ENCODE measurements around the gene CBY2.
"Not testable (repeated sequence)": the region's sequence is repeated elsewhere in the genome, so short reads cannot be mapped to it uniquely, and the experiment has no call there.

Gene CBY2

DNA sequence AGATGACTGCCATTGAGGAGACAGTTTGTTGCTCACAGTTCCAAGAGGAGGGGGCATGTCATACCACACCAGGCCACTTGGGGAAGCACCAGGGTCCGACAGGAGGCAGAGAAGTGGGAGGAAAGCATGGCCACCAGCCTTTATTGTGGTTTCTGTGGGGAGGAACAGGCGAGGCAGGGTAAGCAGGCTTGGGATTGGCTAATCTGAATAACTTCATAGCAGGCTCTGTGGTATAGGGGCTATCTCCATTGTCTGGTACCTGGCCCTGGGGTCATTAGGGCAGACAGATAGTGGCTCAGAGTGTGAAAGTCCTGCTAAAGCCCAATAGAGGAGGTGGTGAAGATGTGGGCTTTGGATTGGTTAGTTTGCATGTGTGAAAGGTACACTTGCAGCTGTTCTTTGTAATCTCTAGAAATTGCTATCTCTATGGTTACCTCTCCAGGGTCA lies 35.5 kb downstream of the CBY2 start:
- DNase-seq: no peak
- intact Hi-C loops (cut with DNase I): no loop called here

DNA sequence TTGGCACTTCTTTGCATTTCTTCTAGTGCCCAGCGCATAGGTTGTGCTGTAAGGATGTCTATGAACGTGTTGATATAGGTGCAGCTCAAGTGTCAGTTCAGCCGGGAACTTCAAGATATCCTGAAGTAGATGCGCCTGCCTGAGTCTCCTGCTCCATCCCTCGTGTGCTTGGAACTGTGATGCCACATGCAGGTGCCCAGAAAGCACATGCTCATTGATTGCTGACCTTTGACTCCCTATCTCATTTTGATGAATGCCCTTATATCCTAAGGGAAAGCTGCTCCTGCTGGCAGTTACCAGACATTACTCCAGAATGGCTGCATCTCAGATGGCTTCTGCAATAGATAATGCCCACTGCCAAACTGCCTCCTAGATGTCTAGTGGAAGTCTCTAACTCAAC lies 40.9 kb downstream of the CBY2 start:
- intact Hi-C loops (cut with DNase I): no loop called here
- DNase-seq: no peak

DNA sequence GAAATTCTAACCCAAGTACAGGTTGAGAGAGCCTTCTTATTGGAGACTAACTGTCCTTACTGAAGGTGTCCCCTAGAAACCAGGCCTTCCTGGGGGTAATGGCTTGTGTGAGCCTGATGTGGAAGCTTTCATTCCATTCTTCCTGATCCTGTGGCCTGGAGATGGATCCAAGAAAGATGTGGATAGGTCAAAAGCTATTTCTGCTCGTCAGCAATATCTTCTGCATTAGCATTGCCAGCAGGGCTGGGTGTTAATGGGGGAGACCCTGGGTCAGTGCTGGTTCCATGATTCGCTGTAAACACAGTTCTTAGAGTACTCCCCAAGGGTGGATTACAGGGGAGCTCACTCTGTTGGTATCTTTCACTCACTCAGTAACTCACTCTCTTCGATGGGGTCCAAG lies 42.9 kb downstream of the CBY2 start:
- intact Hi-C loops (cut with DNase I): no loop called here

DNA sequence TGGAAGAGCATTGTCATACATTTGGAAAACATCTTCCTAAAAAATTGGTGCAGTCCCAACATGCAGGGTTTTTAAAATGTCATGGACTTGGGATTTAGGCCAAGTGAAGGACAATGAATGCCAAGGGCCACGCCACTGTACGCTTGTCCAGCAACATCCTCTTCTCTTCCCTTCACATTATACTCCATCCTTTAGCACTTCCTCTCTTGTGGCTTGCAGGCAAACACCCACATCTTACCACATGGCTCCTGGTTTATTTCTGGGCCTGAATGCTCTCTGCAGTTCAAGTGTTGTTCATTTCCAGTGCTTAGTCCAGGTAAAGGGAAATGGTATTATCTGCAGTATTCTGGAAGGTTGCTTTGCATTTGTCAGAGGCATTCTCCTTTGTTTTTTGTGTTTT lies 45.0 kb downstream of the CBY2 start:
- no peak for DNase-seq

More for the DNA sequence above, 42.9 kb downstream of the CBY2 start:
- no peak for DNase-seq

DNA sequence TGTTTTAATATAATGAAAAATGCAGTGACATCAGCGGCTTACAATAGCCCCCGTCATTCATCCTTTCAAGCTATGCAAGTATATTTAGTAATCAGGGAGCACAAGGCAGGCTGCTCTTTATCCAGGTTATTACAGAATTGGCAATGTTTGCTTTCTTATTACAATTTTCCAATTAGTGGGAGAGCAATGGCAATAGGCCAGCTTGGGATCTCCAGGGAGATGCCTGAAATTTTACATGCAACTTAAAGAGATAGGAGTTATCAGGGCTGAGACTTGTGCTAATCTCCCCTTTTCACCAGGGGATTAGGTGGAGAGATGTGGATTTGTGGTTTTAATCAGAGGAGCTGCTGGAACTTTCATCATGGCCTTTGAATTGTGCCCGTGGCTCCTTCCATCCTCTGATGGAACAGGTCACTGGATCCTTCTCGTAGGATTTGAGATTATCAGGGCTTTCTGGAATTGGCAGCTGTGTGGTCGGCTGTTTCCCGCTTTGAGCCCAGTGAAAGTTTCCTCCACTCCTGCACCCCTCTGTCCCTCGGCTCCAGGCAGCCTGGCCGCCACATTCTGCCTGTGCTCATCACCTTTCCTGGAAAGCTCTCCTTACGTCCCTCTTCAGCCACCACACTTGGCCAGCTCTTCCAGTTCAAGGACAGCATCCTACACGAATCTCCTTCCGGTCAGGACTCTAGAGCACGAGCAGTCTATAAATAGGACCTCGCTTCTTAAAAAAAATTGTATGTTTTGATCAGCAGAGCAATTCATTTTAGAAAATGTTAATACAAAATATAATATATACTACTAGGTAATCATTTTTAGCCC lies 47.0 kb downstream of the CBY2 start:
- DNase-seq: no peak
- intact Hi-C loops (cut with DNase I): no loop called here

More for the DNA sequence above, 45.0 kb downstream of the CBY2 start:
- intact Hi-C loops (cut with DNase I): no loop called here

DNA sequence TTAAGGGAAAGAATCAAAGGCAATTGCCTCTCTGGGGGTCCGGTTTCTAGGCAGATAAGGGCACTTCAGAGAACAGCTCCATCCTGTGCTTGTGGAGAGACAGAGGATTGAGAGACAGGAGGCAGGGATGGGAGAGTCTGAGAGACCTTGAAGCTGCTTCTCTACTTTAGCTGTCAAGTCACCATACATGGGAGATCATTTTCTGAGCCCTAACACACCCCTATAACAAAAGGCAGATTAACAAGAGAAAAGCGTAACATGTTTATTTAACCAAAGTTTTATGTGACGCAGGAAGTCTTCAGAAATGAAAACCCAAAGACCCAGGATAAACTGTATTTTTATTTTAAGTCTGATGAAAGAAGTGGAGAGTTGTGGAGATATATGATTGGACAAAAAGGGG lies 48.4 kb downstream of the CBY2 start:
- no peak for DNase-seq
- intact Hi-C loops (cut with DNase I): no loop called here

DNA sequence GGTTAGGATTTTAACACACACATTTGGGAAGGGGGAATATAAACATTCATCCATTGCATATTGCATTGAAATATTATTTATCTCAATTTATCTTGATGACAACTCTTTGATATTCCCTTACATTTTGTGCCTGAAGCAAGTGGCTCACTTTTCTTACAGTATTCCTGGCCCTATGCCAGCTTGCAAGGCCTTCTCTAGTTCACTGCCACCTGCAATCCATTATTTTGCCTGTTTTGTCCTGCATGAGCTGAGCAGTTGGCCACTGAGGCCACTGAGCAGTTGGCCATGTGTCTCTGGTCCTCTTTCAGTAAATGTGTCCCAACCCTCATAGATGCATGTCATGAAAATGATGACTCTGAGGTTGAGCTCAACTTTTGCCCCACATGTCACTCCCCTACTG lies 49.8 kb downstream of the CBY2 start:
- intact Hi-C loops (cut with DNase I): no loop called here
- DNase-seq: no peak

DNA sequence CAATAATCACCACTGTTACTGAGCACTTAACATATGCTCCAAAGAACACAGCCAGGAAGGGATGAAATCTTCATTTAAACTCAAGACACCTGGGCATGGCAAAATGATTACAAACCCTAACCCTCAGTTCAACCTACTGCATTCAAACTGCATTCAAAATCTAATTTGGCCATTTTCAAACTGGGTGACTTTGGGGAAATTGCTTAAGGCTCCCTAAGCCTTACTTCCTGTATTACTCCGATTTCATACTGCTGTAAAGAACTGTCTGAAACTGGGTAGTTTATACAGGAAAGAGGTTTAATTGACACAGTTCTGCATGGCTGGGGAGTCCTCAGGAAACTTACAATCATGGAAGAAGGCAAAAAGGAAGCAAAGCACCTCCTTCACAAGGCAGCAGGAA lies 50.4 kb downstream of the CBY2 start:
- DNase-seq: no peak
- intact Hi-C loops (cut with DNase I): no loop called here

DNA sequence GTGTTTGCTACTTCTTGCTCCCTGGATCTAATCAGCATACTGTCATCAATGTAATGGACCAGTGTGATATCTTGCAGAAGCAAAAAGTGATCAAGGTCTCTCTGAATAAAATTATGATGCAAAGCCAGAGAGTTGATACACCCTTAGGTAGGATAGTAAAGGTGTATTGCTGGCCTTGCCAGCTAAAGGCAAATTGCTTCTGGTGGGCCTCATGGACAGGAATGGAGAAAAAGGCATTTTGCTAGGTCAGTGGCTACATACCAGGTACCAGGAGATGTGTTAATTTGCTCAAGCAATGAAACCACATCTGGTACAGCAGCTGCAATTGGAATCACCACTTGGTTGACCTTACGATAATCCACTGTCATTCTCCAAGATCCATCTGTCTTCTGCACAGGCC lies 54.4 kb downstream of the CBY2 start:
- DNase-seq; intact Hi-C loops (cut with DNase I): not testable (repeated sequence)

DNA sequence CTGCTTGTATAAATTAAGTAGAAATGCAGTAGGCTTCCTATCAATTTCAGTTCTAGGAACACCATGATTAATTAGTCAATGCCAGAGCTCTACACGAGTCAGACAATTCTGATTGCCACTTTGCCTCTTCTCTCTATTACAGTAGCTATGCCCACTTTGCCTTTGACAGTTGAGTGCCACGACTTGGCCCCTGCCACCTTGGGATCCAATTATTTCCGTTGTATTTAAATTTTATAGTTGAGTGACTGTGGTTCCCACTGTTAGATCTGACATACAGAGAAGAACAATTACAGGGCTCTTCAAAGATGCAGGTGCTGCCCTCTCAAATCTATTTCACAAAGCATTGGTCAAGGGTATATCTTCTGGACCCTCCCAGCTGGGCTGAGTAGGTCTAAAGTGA lies 55.5 kb downstream of the CBY2 start:
- DNase-seq; intact Hi-C loops (cut with DNase I): not testable (repeated sequence)

DNA sequence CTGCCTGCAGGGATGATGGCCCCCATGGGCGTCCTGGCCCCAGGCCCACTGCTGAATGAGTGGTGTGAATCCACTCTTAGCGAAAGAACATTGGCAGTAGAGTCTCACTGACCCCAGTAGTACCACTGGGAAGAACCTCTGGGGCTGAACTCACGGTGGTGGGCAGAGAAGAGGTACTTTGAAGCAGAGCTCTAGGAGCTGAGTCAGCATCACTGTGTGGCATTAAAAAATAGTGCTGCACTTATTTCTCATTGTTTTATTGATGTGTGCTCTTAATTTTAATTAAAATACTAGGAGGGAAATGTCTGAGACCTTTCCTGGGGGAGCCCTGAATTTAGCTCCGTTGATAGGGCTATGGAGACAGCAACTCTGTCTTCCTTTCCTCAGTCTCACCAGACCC lies 61.3 kb downstream of the CBY2 start:
- DNase-seq: no peak
- intact Hi-C loops (cut with DNase I): no loop called here

Measured in posterior cingulate gyrus (tissue), 11 donors.